DOHH2 (cell line): ENCODE measurements around the gene LCMT1.

ENCODE experiments used
- CTCF ChIP-seq: fragments of 200-600 bp; sonication (generic); IDR thresholded peaks from one replicate; pipeline ENCODE4 v1.5.1; 2014; ENCODE audit warnings: antibody characterized with exemption, mild to moderate bottlenecking, low read depth, low read length; ENCODE audit not compliant: poor library complexity, severe bottlenecking
- EZH2phosphoT487 ChIP-seq: fragments of 200-600 bp; sonication (generic); IDR thresholded peaks from 2 replicates; pipeline ENCODE4 v1.6.1; 2017; ENCODE audit warnings: borderline replicate concordance, mild to moderate bottlenecking, antibody characterized with exemption, low read length, moderate library complexity, mixed read lengths

- TF ChIP-seq CTCF: no peak
- no peak for TF ChIP-seq EZH2phosphoT487
Observed at GRCh38 chr16:25212636-25213035, 101.1 kb downstream of the LCMT1 start.
